HTR-8/SVneo (cell line): ENCODE measurements around the gene ECT2.
A peak's percentile ranks its signal among the peaks of the same experiment; 100 is the strongest.
"Not testable (repeated sequence)": the region's sequence is repeated elsewhere in the genome, so short reads cannot be mapped to it uniquely, and the experiment has no call there.

Source experiments
- DNase-seq: peaks from one replicate; pipeline ENCODE4 v3.0.0; 2011; ENCODE audit warnings: low spot score, mixed read lengths; ENCODE audit not compliant: insufficient read length
- FAIRE-seq: peaks from 2 replicates; lab custom pipeline; 2011; peaks lifted over from hg19 to GRCh38; lab: Jason Lieb, UNC

Gene ECT2

GRCh38 chr3:172750368-172751174 is at the start of gene ECT2:
ECT2 (plus strand) TSS chr3:172750726; CDS start chr3:172754531, 3,805 bp downstream.
- DNase-seq (peak; percentile 97), FAIRE-seq (peak; percentile 82)

- FAIRE-seq = no peak
- DNase-seq = no peak
These were observed 49.5 kb upstream of the ECT2 start for GRCh38 chr3:172700936-172701455.

- DNase-seq (no peak), FAIRE-seq (no peak)
These were observed 48.8 kb upstream of the ECT2 start for GRCh38 chr3:172701751-172702150.

GRCh38 chr3:172702256-172702655 is 48.3 kb upstream of the ECT2 start:
- DNase-seq (no peak), FAIRE-seq (no peak)

- FAIRE-seq, DNase-seq: not testable (repeated sequence)
These were observed 47.8 kb upstream of the ECT2 start for GRCh38 chr3:172702731-172703130.

- no peak for FAIRE-seq
These were observed 46.5 kb upstream of the ECT2 start for GRCh38 chr3:172704001-172704400.

GRCh38 chr3:172705170-172705569 is 45.4 kb upstream of the ECT2 start:
- FAIRE-seq = no peak

More at GRCh38 chr3:172704001-172704400, 46.5 kb upstream of the ECT2 start:
- no peak for DNase-seq

GRCh38 chr3:172707030-172707429 is 43.5 kb upstream of the ECT2 start:
- DNase-seq (no peak), FAIRE-seq (no peak)

More at GRCh38 chr3:172705170-172705569, 45.4 kb upstream of the ECT2 start:
- DNase-seq = no peak

GRCh38 chr3:172707967-172708366 is 42.6 kb upstream of the ECT2 start:
- FAIRE-seq = no peak
- DNase-seq = no peak

GRCh38 chr3:172708921-172709773 is 41.4 kb upstream of the ECT2 start:
- DNase-seq (no peak), FAIRE-seq (no peak)

- FAIRE-seq = no peak
- DNase-seq = peak; percentile 28
These were observed 40.5 kb upstream of the ECT2 start for GRCh38 chr3:172709774-172710663.

- peak; percentile 91 for DNase-seq
- peak; percentile 86 for FAIRE-seq
These were observed 39.7 kb upstream of the ECT2 start, which contains the start of gene NCEH1 for GRCh38 chr3:172710664-172711453. NCEH1 (minus strand) TSS chr3:172711067; CDS start chr3:172710984, 83 bp downstream.

- DNase-seq (peak; percentile 41), FAIRE-seq (no peak)
These were observed 39.1 kb upstream of the ECT2 start for GRCh38 chr3:172711454-172711795.

GRCh38 chr3:172713316-172713715 is 37.2 kb upstream of the ECT2 start:
- FAIRE-seq (no peak), DNase-seq (no peak)

GRCh38 chr3:172716476-172716875 is 34.0 kb upstream of the ECT2 start:
- no peak for FAIRE-seq
- no peak for DNase-seq

- DNase-seq (no peak), FAIRE-seq (no peak)
These were observed 32.9 kb upstream of the ECT2 start for GRCh38 chr3:172717493-172718088.

GRCh38 chr3:172722536-172723040 is 27.9 kb upstream of the ECT2 start:
- DNase-seq, FAIRE-seq: not testable (repeated sequence)

- DNase-seq = no peak
- FAIRE-seq = no peak
These were observed 24.1 kb upstream of the ECT2 start for GRCh38 chr3:172726380-172726779.
